ENCODE results near the gene SHB. TPM values are rescaled to one million over a fixed set of nuclear protein-coding genes. Genes with fewer than 3 reads are reported as not detected.
A peak's percentile ranks its signal among the peaks of the same experiment; 100 is the strongest.

SHB gene
- total RNA-seq, 1 donor from 2014 or later: 1.1 TPM

DNA sequence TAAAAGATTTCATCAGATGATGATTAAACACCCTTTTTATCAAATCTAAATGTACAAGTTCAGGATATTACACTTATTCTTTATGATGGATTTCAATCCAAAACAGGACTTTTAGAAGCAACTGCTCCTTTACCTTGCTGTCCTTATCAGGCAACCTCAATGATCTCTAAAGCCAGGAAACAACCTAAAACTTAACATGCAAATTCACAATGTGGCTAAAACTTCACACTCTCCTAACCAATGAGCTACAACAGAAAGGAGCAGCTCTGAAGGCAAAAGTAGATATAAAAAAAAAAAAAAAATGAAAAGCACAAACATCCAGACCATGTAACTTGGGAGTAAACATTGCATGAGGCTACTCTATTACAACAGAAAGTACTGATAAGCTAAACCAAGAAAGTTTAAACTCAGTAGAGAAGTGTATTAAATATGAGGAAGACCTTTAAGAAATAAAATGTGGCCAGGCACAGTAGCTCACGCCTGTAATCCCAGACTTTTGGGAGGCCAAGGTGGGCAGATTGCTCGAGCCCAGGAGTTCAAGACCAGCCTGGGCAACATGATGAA lies 188.0 kb downstream of the SHB start:
- Histone ChIP-seq H3K4me2 (no peak overlapping the region), H3K4me1 (no peaks in the 10 kb centered on the region), H2AFZ (replicated peaks) (no peak overlapping the region), H3K27ac (no peak overlapping the region), H3K9me3 (ENCODE audit: low read depth) (no peaks in the 10 kb centered on the region), H3K4me3 (no peak overlapping the region), H3K79me2 (ENCODE audit: low read depth) (no peaks in the 10 kb centered on the region), H3F3A (ENCODE audit: low read depth) (no peaks in the 10 kb centered on the region), H3K27me3 (no peaks in the 10 kb centered on the region), H3K36me3 (no peaks in the 10 kb centered on the region), H3K9ac (no peak overlapping the region), H4K20me1 (ENCODE audit: low read depth) (no peaks in the 10 kb centered on the region)
- no peak for TF ChIP-seq EZH2 (IDR thresholded peaks at IDR 0.05)
- TF ChIP-seq, protein P1, sequence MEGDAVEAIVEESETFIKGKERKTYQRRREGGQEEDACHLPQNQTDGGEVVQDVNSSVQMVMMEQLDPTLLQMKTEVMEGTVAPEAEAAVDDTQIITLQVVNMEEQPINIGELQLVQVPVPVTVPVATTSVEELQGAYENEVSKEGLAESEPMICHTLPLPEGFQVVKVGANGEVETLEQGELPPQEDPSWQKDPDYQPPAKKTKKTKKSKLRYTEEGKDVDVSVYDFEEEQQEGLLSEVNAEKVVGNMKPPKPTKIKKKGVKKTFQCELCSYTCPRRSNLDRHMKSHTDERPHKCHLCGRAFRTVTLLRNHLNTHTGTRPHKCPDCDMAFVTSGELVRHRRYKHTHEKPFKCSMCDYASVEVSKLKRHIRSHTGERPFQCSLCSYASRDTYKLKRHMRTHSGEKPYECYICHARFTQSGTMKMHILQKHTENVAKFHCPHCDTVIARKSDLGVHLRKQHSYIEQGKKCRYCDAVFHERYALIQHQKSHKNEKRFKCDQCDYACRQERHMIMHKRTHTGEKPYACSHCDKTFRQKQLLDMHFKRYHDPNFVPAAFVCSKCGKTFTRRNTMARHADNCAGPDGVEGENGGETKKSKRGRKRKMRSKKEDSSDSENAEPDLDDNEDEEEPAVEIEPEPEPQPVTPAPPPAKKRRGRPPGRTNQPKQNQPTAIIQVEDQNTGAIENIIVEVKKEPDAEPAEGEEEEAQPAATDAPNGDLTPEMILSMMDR (IDR thresholded peaks at IDR 0.05): no peak
- H3K9me3 Mint-ChIP-seq: peaks cover 8% of the 10 kb centered on the region
- H3K27me3 Mint-ChIP-seq (ENCODE audit: insufficient read depth, low read depth): peaks cover 2% of the 10 kb centered on the region
- H3K36me3 Mint-ChIP-seq: peaks cover 28% of the 10 kb centered on the region
- H3K4me1 Mint-ChIP-seq: no peaks in the 10 kb centered on the region
- DNase-seq (ENCODE audit: low spot score): no peak
- no peak overlapping the region for H3K27ac Mint-ChIP-seq
- no peak overlapping the region for H3K4me3 Mint-ChIP-seq

DNA sequence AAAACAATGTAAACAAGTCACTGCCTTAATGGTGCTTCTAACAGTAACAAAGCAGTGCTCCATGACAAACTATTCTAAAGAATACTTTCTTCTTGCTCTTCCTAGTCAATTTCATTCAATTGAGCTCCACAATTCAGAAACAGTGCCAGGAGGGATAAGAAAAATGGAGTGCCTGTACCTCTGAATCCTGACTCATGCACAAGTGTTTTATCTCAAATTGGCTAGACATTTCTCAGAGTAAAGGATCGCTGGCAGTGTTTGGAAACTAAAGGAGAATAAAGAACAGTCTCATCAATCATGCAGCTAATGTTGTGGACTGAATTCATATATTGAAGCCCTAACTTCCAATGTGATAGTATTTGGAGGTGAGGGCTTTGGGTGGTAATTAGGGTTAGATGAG lies 192.7 kb downstream of the SHB start:
- H3K9ac ChIP-seq: no peak overlapping the region
- no peaks in the 10 kb centered on the region for H3K27me3 Mint-ChIP-seq (ENCODE audit: insufficient read depth, low read depth)
- H4K20me1 ChIP-seq (ENCODE audit: low read depth): no peaks in the 10 kb centered on the region
- H3K4me2 ChIP-seq: no peak overlapping the region
- H3K4me1 ChIP-seq: no peaks in the 10 kb centered on the region
- peaks cover 27% of the 10 kb centered on the region for H3K36me3 Mint-ChIP-seq
- DNase-seq (ENCODE audit: low spot score): no peak
- no peaks in the 10 kb centered on the region for H3K27me3 ChIP-seq
- no peak overlapping the region for H3K27ac ChIP-seq
- H3K4me1 Mint-ChIP-seq: no peaks in the 10 kb centered on the region
- H3K4me3 ChIP-seq: no peak overlapping the region
- no peaks in the 10 kb centered on the region for H3K36me3 ChIP-seq
- H3K4me3 Mint-ChIP-seq: no peak overlapping the region
- H2AFZ ChIP-seq (replicated peaks): no peak overlapping the region
- peaks cover 13% of the 10 kb centered on the region for H3K9me3 Mint-ChIP-seq
- no peaks in the 10 kb centered on the region for H3F3A ChIP-seq (ENCODE audit: low read depth)
- no peak for TF ChIP-seq EZH2phosphoT487 (IDR thresholded peaks at IDR 0.05)
- TF ChIP-seq, protein P1 (IDR thresholded peaks at IDR 0.05): no peak
- no peak for TF ChIP-seq EZH2 (IDR thresholded peaks at IDR 0.05)
- no peaks in the 10 kb centered on the region for H3K79me2 ChIP-seq (ENCODE audit: low read depth)
- no peaks in the 10 kb centered on the region for H3K9me3 ChIP-seq (ENCODE audit: low read depth)
- H3K27ac Mint-ChIP-seq: no peak overlapping the region

DNA sequence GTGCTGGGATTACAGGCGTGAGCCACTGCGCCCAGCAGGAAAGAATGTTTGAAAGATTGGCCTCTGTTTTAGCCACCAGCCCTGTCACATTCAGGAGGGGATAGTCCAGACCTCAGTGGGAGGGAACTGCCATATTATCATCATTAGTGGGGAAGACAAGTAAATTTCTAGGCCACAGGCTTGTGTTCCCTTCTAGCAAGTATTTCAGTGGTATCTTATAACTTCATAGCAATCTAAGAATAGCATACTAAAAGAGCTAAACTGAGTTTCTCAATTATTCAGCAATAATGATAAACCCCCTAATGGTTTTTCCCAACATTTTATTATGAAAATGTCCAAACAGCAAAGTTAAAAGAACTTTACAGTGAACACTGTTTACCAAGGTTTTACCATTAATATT lies 195.1 kb downstream of the SHB start:
- no peaks in the 10 kb centered on the region for H3K9me3 ChIP-seq (ENCODE audit: low read depth)
- H2AFZ ChIP-seq (replicated peaks): no peak overlapping the region
- Mint-ChIP-seq H3K4me1 (no peaks in the 10 kb centered on the region), H3K36me3 (peaks cover 17% of the 10 kb centered on the region), H3K4me3 (no peak overlapping the region), H3K27me3 (ENCODE audit: insufficient read depth, low read depth) (no peaks in the 10 kb centered on the region), H3K27ac (peak overlapping the region; percentile 42), H3K9me3 (peaks cover 13% of the 10 kb centered on the region)
- no peaks in the 10 kb centered on the region for H4K20me1 ChIP-seq (ENCODE audit: low read depth)
- H3K4me3 ChIP-seq: no peak overlapping the region
- no peaks in the 10 kb centered on the region for H3K4me1 ChIP-seq
- H3K4me2 ChIP-seq: no peak overlapping the region
- DNase-seq (ENCODE audit: low spot score): no peak
- H3F3A ChIP-seq (ENCODE audit: low read depth): no peaks in the 10 kb centered on the region
- no peak overlapping the region for H3K27ac ChIP-seq
- no peaks in the 10 kb centered on the region for H3K79me2 ChIP-seq (ENCODE audit: low read depth)
- TF ChIP-seq, protein P1 (IDR thresholded peaks at IDR 0.05): no peak
- TF ChIP-seq EZH2phosphoT487 (IDR thresholded peaks at IDR 0.05) (no peak), EZH2 (IDR thresholded peaks at IDR 0.05) (no peak)
- no peaks in the 10 kb centered on the region for H3K27me3 ChIP-seq
- no peak overlapping the region for H3K9ac ChIP-seq
- H3K36me3 ChIP-seq: no peaks in the 10 kb centered on the region
